Calu3 (cell line): ENCODE results near the gene ARHGAP20. TPM values are rescaled to one million over a fixed set of nuclear protein-coding genes. Genes with fewer than 3 reads are reported as not detected.

ENCODE experiments used
- BruUV-seq: library from RNA; stranded (reverse); fragments of 400-500 nt; replicated peaks from 2 replicates; lab custom pipeline; 2021; lab: Mats Ljungman, UMichigan
- CTCF ChIA-PET: fragments of 300-600 bp; sonication (Branson Sonifier 250); formaldehyde crosslinking; loops from one replicate; lab custom pipeline; 2022; ENCODE audit warnings: antibody characterized with exemption; lab: Charles Lee
- DNase-seq: peaks from one replicate; pipeline ENCODE4 v3.0.0; 2022
- H3K27ac Mint-ChIP-seq: one replicate; pipeline ENCODE4 v1.8.0; 2022; ENCODE audit warnings: mixed read lengths; ENCODE audit not compliant: unreplicated experiment
- H3K27me3 Mint-ChIP-seq: one replicate; pipeline ENCODE4 v1.8.0; 2022; ENCODE audit warnings: mixed read lengths; ENCODE audit not compliant: unreplicated experiment
- H3K36me3 Mint-ChIP-seq: one replicate; pipeline ENCODE4 v1.8.0; 2022; ENCODE audit warnings: mild to moderate bottlenecking, moderate library complexity, mixed read lengths; ENCODE audit not compliant: insufficient read depth, unreplicated experiment
- H3K4me1 Mint-ChIP-seq: one replicate; pipeline ENCODE4 v1.8.0; 2022; ENCODE audit warnings: mild to moderate bottlenecking, low read depth, mixed read lengths; ENCODE audit not compliant: unreplicated experiment
- H3K4me3 Mint-ChIP-seq: one replicate; pipeline ENCODE4 v1.8.0; 2022; ENCODE audit warnings: mild to moderate bottlenecking, low read depth, moderate library complexity, mixed read lengths; ENCODE audit not compliant: unreplicated experiment
- H3K9me3 Mint-ChIP-seq: one replicate; pipeline ENCODE4 v1.8.0; 2022; ENCODE audit warnings: low read depth, mixed read lengths; ENCODE audit not compliant: unreplicated experiment
- intact Hi-C: fragments of 100-400 bp; cut with micrococcal nuclease; formaldehyde crosslinking; loops from one replicate; pipeline ENCODE4 v1.10.0; 2022; ENCODE audit not compliant: unreplicated experiment
- total RNA-seq: library from RNA; stranded (reverse); gene quantifications from 2 replicates; pipeline ENCODE4 v1.2.3, GENCODE V29; 2022
- TF ChIP-seq, protein P1 (sequence below): fragments of 200-600 bp; IDR thresholded peaks from one replicate; pipeline ENCODE4 v1.8.0; 2022; ENCODE audit warnings: antibody characterized with exemption; ENCODE audit not compliant: unreplicated experiment

Gene ARHGAP20
- total RNA-seq, 1 experiment from 2014 or later: not detected

GRCh38 chr11:110564676-110565356, 147.4 kb downstream of the ARHGAP20 start:
- CTCF ChIA-PET: no interaction called here
- DNase-seq: no peak
- Mint-ChIP-seq H3K4me1 (peaks cover 10% of the 10 kb centered on the region), H3K27me3 (peaks cover 55% of the 10 kb centered on the region), H3K9me3 (no peaks in the 10 kb centered on the region), H3K36me3 (no peaks in the 10 kb centered on the region), H3K27ac (no peak overlapping the region), H3K4me3 (peak overlapping the region; percentile 13)
- intact Hi-C loops: no loop called here
- TF ChIP-seq, protein P1, sequence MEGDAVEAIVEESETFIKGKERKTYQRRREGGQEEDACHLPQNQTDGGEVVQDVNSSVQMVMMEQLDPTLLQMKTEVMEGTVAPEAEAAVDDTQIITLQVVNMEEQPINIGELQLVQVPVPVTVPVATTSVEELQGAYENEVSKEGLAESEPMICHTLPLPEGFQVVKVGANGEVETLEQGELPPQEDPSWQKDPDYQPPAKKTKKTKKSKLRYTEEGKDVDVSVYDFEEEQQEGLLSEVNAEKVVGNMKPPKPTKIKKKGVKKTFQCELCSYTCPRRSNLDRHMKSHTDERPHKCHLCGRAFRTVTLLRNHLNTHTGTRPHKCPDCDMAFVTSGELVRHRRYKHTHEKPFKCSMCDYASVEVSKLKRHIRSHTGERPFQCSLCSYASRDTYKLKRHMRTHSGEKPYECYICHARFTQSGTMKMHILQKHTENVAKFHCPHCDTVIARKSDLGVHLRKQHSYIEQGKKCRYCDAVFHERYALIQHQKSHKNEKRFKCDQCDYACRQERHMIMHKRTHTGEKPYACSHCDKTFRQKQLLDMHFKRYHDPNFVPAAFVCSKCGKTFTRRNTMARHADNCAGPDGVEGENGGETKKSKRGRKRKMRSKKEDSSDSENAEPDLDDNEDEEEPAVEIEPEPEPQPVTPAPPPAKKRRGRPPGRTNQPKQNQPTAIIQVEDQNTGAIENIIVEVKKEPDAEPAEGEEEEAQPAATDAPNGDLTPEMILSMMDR: no peak
- no TSS peak for BruUV-seq

GRCh38 chr11:110544779-110545178, 167.5 kb downstream of the ARHGAP20 start:
- intact Hi-C loops: no loop called here
- no peak overlapping the region for H3K4me3 Mint-ChIP-seq
- H3K4me1 Mint-ChIP-seq: no peaks in the 10 kb centered on the region
- DNase-seq: no peak
- H3K27me3 Mint-ChIP-seq: no peaks in the 10 kb centered on the region
- no peaks in the 10 kb centered on the region for H3K9me3 Mint-ChIP-seq
- H3K36me3 Mint-ChIP-seq: no peaks in the 10 kb centered on the region
- CTCF ChIA-PET: no interaction called here
- TF ChIP-seq, protein P1: no peak
- BruUV-seq: no TSS peak
- no peak overlapping the region for H3K27ac Mint-ChIP-seq

DNA sequence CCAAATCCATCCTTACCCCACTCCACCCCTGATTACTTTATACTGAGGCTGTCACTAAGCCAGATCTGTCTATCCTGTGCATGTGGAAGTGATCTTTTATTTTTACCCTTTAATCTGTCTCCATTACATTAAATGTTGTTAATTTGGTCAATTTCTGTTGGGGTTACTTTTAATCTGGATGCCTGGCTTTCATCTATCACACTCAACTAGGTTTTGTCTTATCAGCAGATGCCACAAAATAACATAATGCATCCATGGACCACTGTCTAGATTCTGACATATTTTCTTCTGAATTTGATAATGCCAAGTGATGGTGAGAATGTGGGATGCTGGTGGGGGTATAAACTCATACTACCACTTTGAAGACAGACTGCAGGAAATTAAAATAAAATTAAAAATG, 174.1 kb downstream of the ARHGAP20 start:
- no peak overlapping the region for H3K4me3 Mint-ChIP-seq
- DNase-seq: no peak
- H3K27me3 Mint-ChIP-seq: peaks cover 14% of the 10 kb centered on the region
- H3K9me3 Mint-ChIP-seq: no peaks in the 10 kb centered on the region
- no peaks in the 10 kb centered on the region for H3K4me1 Mint-ChIP-seq
- CTCF ChIA-PET: no interaction called here
- intact Hi-C loops: no loop called here
- no peak overlapping the region for H3K27ac Mint-ChIP-seq
- TF ChIP-seq, protein P1: no peak
- peaks cover 4% of the 10 kb centered on the region for H3K36me3 Mint-ChIP-seq
- BruUV-seq: no TSS peak

GRCh38 chr11:110530900-110531741, 181.1 kb downstream of the ARHGAP20 start:
- Mint-ChIP-seq H3K36me3 (no peaks in the 10 kb centered on the region), H3K9me3 (peaks cover 3% of the 10 kb centered on the region), H3K4me1 (no peaks in the 10 kb centered on the region), H3K4me3 (no peak overlapping the region), H3K27ac (no peak overlapping the region), H3K27me3 (peaks cover 14% of the 10 kb centered on the region)
- intact Hi-C loops: no loop called here
- TF ChIP-seq, protein P1: no peak
- DNase-seq: no peak
- no TSS peak for BruUV-seq
- CTCF ChIA-PET: no interaction called here
